Skeletal muscle tissue (tissue), 4 donors: ENCODE data around the gene RPGRIP1. TPM values are rescaled to one million over a fixed set of nuclear protein-coding genes. Genes with fewer than 3 reads are reported as not detected.
A peak's percentile ranks its signal among the peaks of the same experiment; 100 is the strongest.
"Not testable (repeated sequence)": the region's sequence is repeated elsewhere in the genome, so short reads cannot be mapped to it uniquely, and the experiment has no call there.

ENCODE experiments used
- H3K27ac ChIP-seq: one replicate; pipeline ENCODE4 v1.7.0; 2013; ENCODE audit warnings: mild to moderate bottlenecking, low read depth, low read length, inconsistent platforms
- H3K27me3 ChIP-seq, 3 donors: one replicate each; pipeline ENCODE4 v1.7.0; 2013; ENCODE audit warnings: low read length in 3 of 3; ENCODE audit not compliant: control insufficient read depth in 3 of 3, insufficient read depth in 3 of 3
- H3K36me3 ChIP-seq, 3 donors: one replicate each; pipeline ENCODE4 v1.7.0; 2013; ENCODE audit warnings: low read length in 3 of 3; ENCODE audit not compliant: control insufficient read depth in 3 of 3, insufficient read depth in 3 of 3
- H3K4me1 ChIP-seq, 3 donors: one replicate each; pipeline ENCODE4 v1.7.0; 2013; ENCODE audit warnings: low read length in 3 of 3, mild to moderate bottlenecking in 3 of 3; ENCODE audit not compliant: control insufficient read depth in 3 of 3, insufficient read depth in 3 of 3
- H3K4me3 ChIP-seq, 3 donors: one replicate each; pipeline ENCODE4 v1.7.0; 2013; ENCODE audit warnings: low read length in 3 of 3
- H3K9ac ChIP-seq, 3 donors: one replicate each; pipeline ENCODE4 v1.7.0; 2013; ENCODE audit warnings: low read length in 3 of 3, mild to moderate bottlenecking in 3 of 3, moderate library complexity in 2 of 3, low read depth in 1 of 3
- H3K9me3 ChIP-seq, 3 donors: one replicate each; pipeline ENCODE4 v1.7.0; 2013; ENCODE audit warnings: low read length in 3 of 3; ENCODE audit not compliant: control insufficient read depth in 3 of 3
- total RNA-seq: library from RNA; depleted of rRNA; stranded (reverse); fragments of >200 nt; gene quantifications from one replicate; pipeline ENCODE4 v1.2.3, GENCODE V29; 2014
- donor health status: Osteomylitis.

Gene RPGRIP1
- total RNA-seq, 1 donor from 2014 or later, result not detected

- H3K9me3 ChIP-seq, result no peaks in the 10 kb centered on the region
- H3K27ac ChIP-seq, result peak overlapping the region; percentile 99
- peak overlapping the region; percentile 99 to 100 (median 100) for H3K9ac ChIP-seq
- H3K4me3 ChIP-seq, result peak overlapping the region; percentile 92 to 98 (median 93)
- no peaks in the 10 kb centered on the region for H3K27me3 ChIP-seq
- H3K36me3 ChIP-seq, result peaks cover 5 to 16% (median 7%) of the 10 kb centered on the region in 3 donors
- peaks cover 18 to 34% (median 30%) of the 10 kb centered on the region in 3 donors for H3K4me1 ChIP-seq
Observed at GRCh38 chr14:21268617-21269251, 11.1 kb upstream of the RPGRIP1 start.

GRCh38 chr14:21269252-21270046 is 10.4 kb upstream of the RPGRIP1 start, which contains the start of gene HNRNPC:
HNRNPC (minus strand) TSS chr14:21269442; CDS start chr14:21234193, 35,249 bp downstream.
- H3K4me1 ChIP-seq, result peaks cover 15 to 30% (median 28%) of the 10 kb centered on the region in 3 donors
- peaks cover 4 to 10% (median 5%) of the 10 kb centered on the region in 3 donors for H3K36me3 ChIP-seq
- no peaks in the 10 kb centered on the region for H3K27me3 ChIP-seq
- no peaks in the 10 kb centered on the region for H3K9me3 ChIP-seq
- peak within 1 kb of the TSS; percentile 99 for H3K27ac ChIP-seq
- peak within 1 kb of the TSS; percentile 92 to 98 (median 93) for H3K4me3 ChIP-seq
- peak within 1 kb of the TSS; percentile 99 to 100 (median 100) for H3K9ac ChIP-seq

- not testable (repeated sequence) for H3K9ac ChIP-seq, H3K27ac ChIP-seq, H3K9me3 ChIP-seq, H3K4me1 ChIP-seq, H3K27me3 ChIP-seq, H3K4me3 ChIP-seq, H3K36me3 ChIP-seq
Observed at GRCh38 chr14:21272661-21273060, 7.2 kb upstream of the RPGRIP1 start.

GRCh38 chr14:21275261-21275858 is 4.5 kb upstream of the RPGRIP1 start:
- no peak overlapping the region for H3K9ac ChIP-seq
- no peak overlapping the region for H3K27ac ChIP-seq
- no peaks in the 10 kb centered on the region for H3K36me3 ChIP-seq
- no peak overlapping the region for H3K4me3 ChIP-seq
- no peaks in the 10 kb centered on the region for H3K9me3 ChIP-seq
- H3K27me3 ChIP-seq, result no peaks in the 10 kb centered on the region
- H3K4me1 ChIP-seq, result no peaks in the 10 kb centered on the region

- Histone ChIP-seq H3K9ac (no peak overlapping the region), H3K9me3 (no peaks in the 10 kb centered on the region), H3K36me3 (no peaks in the 10 kb centered on the region), H3K4me1 (no peaks in the 10 kb centered on the region), H3K27ac (no peak overlapping the region), H3K27me3 (no peaks in the 10 kb centered on the region), H3K4me3 (no peak overlapping the region)
Observed at GRCh38 chr14:21278632-21279031, 1.3 kb upstream of the RPGRIP1 start.

- H3K27me3 ChIP-seq, H3K4me3 ChIP-seq, H3K9me3 ChIP-seq: not testable (repeated sequence)
Observed at GRCh38 chr14:21281917-21282316, 2.0 kb downstream of the RPGRIP1 start.

GRCh38 chr14:21286516-21286915 is 6.6 kb downstream of the RPGRIP1 start:
- not testable (repeated sequence) for H3K4me3 ChIP-seq, H3K9ac ChIP-seq, H3K9me3 ChIP-seq, H3K27me3 ChIP-seq, H3K27ac ChIP-seq, H3K36me3 ChIP-seq, H3K4me1 ChIP-seq

More at GRCh38 chr14:21281917-21282316, 2.0 kb downstream of the RPGRIP1 start:
- not testable (repeated sequence) for H3K27ac ChIP-seq, H3K9ac ChIP-seq, H3K36me3 ChIP-seq, H3K4me1 ChIP-seq

GRCh38 chr14:21287168-21287567 is 7.3 kb downstream of the RPGRIP1 start:
- Histone ChIP-seq H3K4me1 (no peaks in the 10 kb centered on the region), H3K9ac (no peak overlapping the region), H3K27ac (no peak overlapping the region), H3K9me3 (no peaks in the 10 kb centered on the region), H3K4me3 (no peak overlapping the region), H3K27me3 (no peaks in the 10 kb centered on the region), H3K36me3 (no peaks in the 10 kb centered on the region)

- not testable (repeated sequence) for H3K4me1 ChIP-seq, H3K9me3 ChIP-seq, H3K4me3 ChIP-seq, H3K27me3 ChIP-seq, H3K36me3 ChIP-seq, H3K9ac ChIP-seq, H3K27ac ChIP-seq
Observed at GRCh38 chr14:21294026-21294425, 14.1 kb downstream of the RPGRIP1 start.

- H3K36me3 ChIP-seq, result no peaks in the 10 kb centered on the region
- peaks cover 3 to 6% (median 5%) of the 10 kb centered on the region in 3 donors for H3K4me1 ChIP-seq
- H3K4me3 ChIP-seq, result no peak overlapping the region
- H3K27ac ChIP-seq, result no peak overlapping the region
- no peaks in the 10 kb centered on the region for H3K9me3 ChIP-seq
- H3K27me3 ChIP-seq, result peaks cover 6 to 14% (median 11%) of the 10 kb centered on the region in 3 donors
- H3K9ac ChIP-seq, result no peak overlapping the region
Observed at GRCh38 chr14:21298358-21298757, 18.5 kb downstream of the RPGRIP1 start.
